Progenitor cell of endocrine pancreas (in vitro differentiated cells): ENCODE results near the gene KRTAP27-1. TPM values are rescaled to one million over a fixed set of nuclear protein-coding genes. Genes with fewer than 3 reads are reported as not detected.

ENCODE experiments used
- DNase-seq: peaks from one replicate; pipeline ENCODE4 v3.0.0; 2021; ENCODE audit warnings: low spot score; ENCODE audit not compliant: unreplicated experiment
- H3K27ac Mint-ChIP-seq: 2 replicates; pipeline ENCODE4 v1.8.0; 2021; ENCODE audit warnings: mild to moderate bottlenecking, moderate library complexity, mixed read lengths
- H3K27me3 Mint-ChIP-seq: 2 replicates; pipeline ENCODE4 v1.8.0; 2021; ENCODE audit warnings: mixed read lengths
- H3K36me3 Mint-ChIP-seq: 2 replicates; pipeline ENCODE4 v1.8.0; 2022; ENCODE audit warnings: mixed read lengths; ENCODE audit not compliant: insufficient read depth
- H3K4me1 Mint-ChIP-seq: 2 replicates; pipeline ENCODE4 v1.8.0; 2021; ENCODE audit warnings: low read depth, mixed read lengths
- H3K4me3 Mint-ChIP-seq: 2 replicates; pipeline ENCODE4 v1.8.0; 2021; ENCODE audit warnings: low read depth, mild to moderate bottlenecking, moderate library complexity, mixed read lengths
- H3K9me3 Mint-ChIP-seq: 2 replicates; pipeline ENCODE4 v1.8.0; 2021; ENCODE audit warnings: low read depth, mixed read lengths
- CTCF ChIP-seq: fragments of 200-600 bp; sonication (generic); IDR thresholded peaks from one replicate; pipeline ENCODE4 v1.5.0; 2021; ENCODE audit warnings: antibody characterized with exemption, mild to moderate bottlenecking; ENCODE audit not compliant: unreplicated experiment
- microRNA-seq: library from miRNA; unstranded; fragments of <30 nt; microRNA quantifications from one replicate; pipeline ENCODE4 v1.1.0, GENCODE V29; 2020; ENCODE audit warnings: borderline number of aligned reads; ENCODE audit not compliant: unreplicated experiment
- total RNA-seq: library from RNA; stranded (reverse); gene quantifications from 2 replicates; pipeline ENCODE4 v1.2.1, GENCODE V29; 2021

Gene KRTAP27-1
- total RNA-seq, 1 donor from 2014 or later = not detected

DNA sequence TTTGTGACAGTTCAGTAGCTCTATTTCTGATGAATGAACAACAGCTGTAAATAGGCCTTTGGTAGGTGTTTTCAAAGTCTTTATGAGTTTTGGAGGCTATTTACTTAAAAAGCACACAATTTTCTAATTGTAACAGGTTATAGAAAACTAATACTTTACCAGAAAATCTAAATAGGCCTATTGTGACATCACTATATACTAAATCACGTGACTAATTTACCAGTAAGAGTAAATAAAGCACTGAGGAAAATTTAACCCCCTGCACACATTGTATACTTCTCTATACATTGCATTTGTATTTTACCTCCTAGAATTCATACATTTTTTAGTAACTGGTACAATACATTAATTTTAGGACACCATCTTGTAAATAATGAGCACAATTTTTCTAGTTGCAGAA, 32.4 kb downstream of the KRTAP27-1 start:
- no peak for TF ChIP-seq CTCF
- Mint-ChIP-seq H3K9me3 (no peaks in the 10 kb centered on the region), H3K27ac (no peak overlapping the region), H3K27me3 (no peaks in the 10 kb centered on the region), H3K36me3 (no peaks in the 10 kb centered on the region), H3K4me1 (no peaks in the 10 kb centered on the region), H3K4me3 (no peak overlapping the region)
- DNase-seq = no peak

DNA sequence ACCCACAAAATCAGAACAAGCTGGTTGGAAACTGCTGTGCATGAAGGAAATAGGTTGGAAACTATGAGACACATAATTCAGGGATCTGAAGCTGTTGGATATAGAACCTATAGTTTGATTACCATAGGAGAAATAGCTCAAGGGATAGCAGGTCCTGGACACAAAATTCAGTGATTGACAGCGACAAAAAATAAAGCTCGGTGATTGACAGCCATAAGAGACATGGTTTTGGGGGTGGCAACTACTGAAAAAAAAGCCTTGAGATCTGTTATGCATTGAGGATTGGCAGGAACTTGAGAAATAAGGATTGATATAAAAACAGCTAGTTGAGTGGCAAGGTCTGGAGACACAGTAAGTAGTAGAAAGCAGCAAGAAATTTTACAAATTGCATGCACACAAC, 48.3 kb downstream of the KRTAP27-1 start, which contains the start of gene KRTAP25-1:
Gene KRTAP25-1, minus strand, starts transcription at position 300 of the 400 bp plus-strand sequence. Its CDS starts 24 bp downstream, at position 276.
- no peaks in the 10 kb centered on the region for H3K27me3 Mint-ChIP-seq

More for the DNA sequence above, 48.3 kb downstream of the KRTAP27-1 start, which contains the start of gene KRTAP25-1:
- Mint-ChIP-seq H3K4me1 (no peaks in the 10 kb centered on the region), H3K4me3 (no peak within 1 kb of the TSS), H3K9me3 (no peaks in the 10 kb centered on the region), H3K36me3 (no peaks in the 10 kb centered on the region), H3K27ac (no peak within 1 kb of the TSS)
- TF ChIP-seq CTCF = no peak
- DNase-seq = no peak

Small RNA genes lying within 50 kb of the gene (microRNA-seq; reads per million reads assigned to microRNA genes)
- not detected for gene MIR4327

Other genes starting within 250 kb of the KRTAP27-1 start
- not detected in 2 replicates for gene CLDN17, start 170.9 kb downstream of the KRTAP27-1 start, total RNA-seq
- gene CLDN8, start 121.6 kb downstream of the KRTAP27-1 start, total RNA-seq = not detected in 2 replicates
- not detected in 2 replicates for gene KRTAP24-1, start 54.7 kb downstream of the KRTAP27-1 start, total RNA-seq
- not detected in 2 replicates for gene KRTAP25-1, start 48.2 kb downstream of the KRTAP27-1 start, total RNA-seq
- gene KRTAP26-1, start 17.4 kb downstream of the KRTAP27-1 start, total RNA-seq = not detected in 2 replicates
- not detected in 2 replicates for gene KRTAP23-1, start 10.9 kb upstream of the KRTAP27-1 start, total RNA-seq
- not detected in 2 replicates for gene KRTAP13-2, start 34.6 kb upstream of the KRTAP27-1 start, total RNA-seq
- gene KRTAP13-1, start 58.3 kb upstream of the KRTAP27-1 start, total RNA-seq = not detected in 2 replicates
- not detected in 2 replicates for gene KRTAP13-3, start 88.2 kb upstream of the KRTAP27-1 start, total RNA-seq
- gene KRTAP13-4, start 92.5 kb upstream of the KRTAP27-1 start, total RNA-seq = not detected in 2 replicates
- not detected in 2 replicates for gene KRTAP15-1, start 102.6 kb upstream of the KRTAP27-1 start, total RNA-seq
- not detected in 2 replicates for gene KRTAP19-1, start 142.7 kb upstream of the KRTAP27-1 start, total RNA-seq
- gene KRTAP19-2, start 149.7 kb upstream of the KRTAP27-1 start, total RNA-seq = not detected in 2 replicates
- gene KRTAP19-3, start 154.3 kb upstream of the KRTAP27-1 start, total RNA-seq = not detected in 2 replicates
- gene KRTAP19-4, start 159.5 kb upstream of the KRTAP27-1 start, total RNA-seq = not detected in 2 replicates
- gene KRTAP19-5, start 164.4 kb upstream of the KRTAP27-1 start, total RNA-seq = not detected in 2 replicates
- not detected in 2 replicates for gene KRTAP19-6, start 204.2 kb upstream of the KRTAP27-1 start, total RNA-seq
- not detected in 2 replicates for gene KRTAP19-7, start 223.6 kb upstream of the KRTAP27-1 start, total RNA-seq